ENCODE data around the gene MIAT. TPM values are rescaled to one million over a fixed set of nuclear protein-coding genes. Genes with fewer than 3 reads are reported as not detected.

Gene MIAT
- total RNA-seq, 2 experiments from 2014 or later = 52.3 to 58.7 TPM

DNA sequence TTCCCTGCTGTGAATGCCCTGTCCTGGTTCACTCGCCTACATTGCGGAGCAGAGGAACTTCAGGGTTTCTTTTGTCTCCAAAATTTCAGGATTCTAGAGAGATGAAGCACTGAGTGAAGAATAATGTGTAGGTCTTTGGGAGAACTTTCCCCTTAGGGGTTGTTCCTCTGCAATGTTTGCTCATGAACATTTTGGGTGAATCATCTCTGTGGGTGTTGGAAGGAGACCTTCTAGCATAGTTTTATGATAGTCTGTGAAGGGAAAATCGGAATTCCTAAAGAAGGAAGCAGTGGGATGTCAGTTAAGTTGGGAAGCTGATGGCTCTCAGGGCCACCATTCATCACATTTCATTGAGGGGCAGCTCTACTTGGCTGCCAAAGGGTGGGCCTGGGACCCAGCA is 64.8 kb downstream of the MIAT start:
- Mint-ChIP-seq H3K27ac (no peak overlapping the region), H3K9me3 (no peaks in the 10 kb centered on the region), H3K27me3 (no peaks in the 10 kb centered on the region), H3K4me1 (ENCODE audit: low read depth) (no peaks in the 10 kb centered on the region), H3K36me3 (peaks cover 37% of the 10 kb centered on the region), H3K4me3 (no peak overlapping the region)
- ChIA-PET POLR2A (no interaction called here), CTCF (no interaction called here)
- DNase-seq = no peak
- intact Hi-C loops (cut with micrococcal nuclease) = no loop called here

DNA sequence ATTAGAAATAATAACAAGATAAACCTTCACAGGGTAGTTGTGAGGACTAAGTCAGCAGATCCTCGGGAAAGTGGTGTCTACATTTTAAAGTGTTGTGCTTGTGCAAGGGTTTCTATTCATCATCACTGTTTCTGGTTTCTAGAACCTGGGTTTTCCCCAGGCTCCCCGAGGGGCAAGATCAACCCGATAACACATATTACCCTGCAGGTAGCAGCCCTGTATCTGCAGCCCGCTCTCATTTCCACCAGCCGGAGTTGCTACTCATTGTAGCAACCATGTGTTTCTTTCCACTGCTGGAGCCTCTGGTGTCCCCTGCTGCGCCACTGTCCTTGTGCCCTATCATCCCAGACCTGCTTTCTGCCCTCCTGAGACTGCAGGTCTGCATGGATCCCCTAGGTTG is 67.0 kb downstream of the MIAT start:
- H3K4me1 Mint-ChIP-seq (ENCODE audit: low read depth) = no peaks in the 10 kb centered on the region
- H3K27me3 Mint-ChIP-seq = no peaks in the 10 kb centered on the region
- no peaks in the 10 kb centered on the region for H3K9me3 Mint-ChIP-seq
- POLR2A ChIA-PET = no interaction called here
- CTCF ChIA-PET = no interaction called here
- H3K27ac Mint-ChIP-seq = no peak overlapping the region
- H3K4me3 Mint-ChIP-seq = no peak overlapping the region
- intact Hi-C loops (cut with micrococcal nuclease) = no loop called here
- H3K36me3 Mint-ChIP-seq = peaks cover 30% of the 10 kb centered on the region
- DNase-seq = no peak

DNA sequence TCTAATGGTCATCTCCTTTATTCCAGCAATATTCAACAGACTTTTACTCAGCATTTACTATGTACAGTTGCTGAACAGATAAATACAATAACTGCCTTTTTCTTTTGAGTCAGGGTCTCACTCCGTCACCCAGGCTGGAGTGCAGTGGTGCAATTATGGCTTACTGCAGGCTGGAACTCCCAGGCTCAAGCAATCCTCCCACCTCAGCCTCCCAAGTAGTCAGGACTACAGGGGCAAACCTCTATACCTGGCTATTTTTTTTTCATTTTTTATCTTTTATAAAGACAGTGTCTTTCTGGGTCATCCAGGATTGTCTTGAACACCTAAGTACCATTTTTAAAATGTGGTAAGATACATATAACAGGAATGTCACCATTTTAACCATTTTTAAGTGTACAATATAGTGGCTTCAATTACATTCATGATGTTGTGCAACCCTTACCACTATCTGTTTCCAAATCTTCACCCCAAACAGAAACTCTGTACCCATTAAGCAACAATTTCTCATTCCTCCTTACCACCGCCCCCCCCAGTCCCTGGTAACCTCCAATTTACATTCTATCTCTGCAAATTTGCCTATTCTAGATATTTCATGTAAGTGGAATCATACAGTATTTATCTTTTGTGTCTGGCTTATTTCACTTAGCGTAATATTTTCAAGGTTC is 67.8 kb downstream of the MIAT start:
- DNase-seq = no peak
- no peak overlapping the region for H3K4me3 Mint-ChIP-seq
- ChIA-PET CTCF (no interaction called here), POLR2A (no interaction called here)
- no peak overlapping the region for H3K27ac Mint-ChIP-seq
- no peaks in the 10 kb centered on the region for H3K27me3 Mint-ChIP-seq
- no peaks in the 10 kb centered on the region for H3K9me3 Mint-ChIP-seq
- no peaks in the 10 kb centered on the region for H3K4me1 Mint-ChIP-seq (ENCODE audit: low read depth)
- peaks cover 29% of the 10 kb centered on the region for H3K36me3 Mint-ChIP-seq
- intact Hi-C loops (cut with micrococcal nuclease) = no loop called here

Other genes starting within 250 kb of the MIAT start
- 1 to 10 TPM; 9.2 to 10.0 TPM for gene ASPHD2, start 228.3 kb upstream of the MIAT start, total RNA-seq
- gene HPS4, start 173.8 kb upstream of the MIAT start, total RNA-seq = 10 to 100 TPM; 41.7 to 44.3 TPM
- gene SRRD, start 173.7 kb upstream of the MIAT start, total RNA-seq = 10 to 100 TPM; 20.6 to 22.0 TPM
- 10 to 100 TPM; 41.1 to 43.0 TPM for gene TFIP11, start 145.1 kb upstream of the MIAT start, total RNA-seq
- 10 to 100 TPM; 27.9 to 31.2 TPM for gene TPST2, start 67.5 kb upstream of the MIAT start, total RNA-seq
- gene CRYBB1, start 39.6 kb upstream of the MIAT start, total RNA-seq = under 1 TPM in 1 of 2 experiments, not detected in 1; 0.48 TPM
- under 1 TPM in 1 of 2 experiments, not detected in 1; 0.36 TPM for gene CRYBA4, start 35.6 kb upstream of the MIAT start, total RNA-seq